Esophagus squamous epithelium (tissue), 5 donors: Measurements from ENCODE around the gene SDC4. TPM values are rescaled to one million over a fixed set of nuclear protein-coding genes. Genes with fewer than 3 reads are reported as not detected.

Source experiments
- DNase-seq: peaks from one replicate; lab custom pipeline; 2025; lab: John Stamatoyannopoulos, UW
- H3K27ac ChIP-seq, 4 donors: fragments of 200-600 bp; sonication (generic); one replicate each; pipeline ENCODE4 v1.5.1; 2016 to 2019; ENCODE audit warnings: mild to moderate bottlenecking in 1 of 4
- H3K27me3 ChIP-seq, 4 donors: fragments of 200-600 bp; sonication (generic); 1 replicate in 3 of 4; 2 replicates in 1 of 4; pipeline versions ENCODE4 v1.5.1 to v1.6.0; 2017 to 2021; ENCODE audit warnings: antibody characterized with exemption in 1 of 4
- H3K36me3 ChIP-seq, 3 donors: fragments of 200-600 bp; sonication (generic); one replicate each; pipeline ENCODE4 v1.5.1; 2016 to 2019
- H3K4me1 ChIP-seq, 3 donors: fragments of 200-600 bp; sonication (generic); one replicate each; pipeline ENCODE4 v1.5.1; 2017 to 2019
- H3K4me3 ChIP-seq, 4 donors: fragments of 200-600 bp; sonication (generic); 1 replicate in 3 of 4; 2 replicates in 1 of 4; pipeline ENCODE4 v1.5.1; 2016 to 2019; ENCODE audit warnings: mild to moderate bottlenecking in 2 of 4, moderate library complexity in 1 of 4
- H3K9me3 ChIP-seq, 3 donors: fragments of 200-600 bp; sonication (generic); one replicate each; pipeline ENCODE4 v1.5.1; 2016 to 2019
- CTCF ChIP-seq, 6 experiments: fragments of 450-650 bp in 4 of 6; fragments of 200-600 bp in 2 of 6; sonication (generic) in 2 of 6; IDR thresholded peaks; one replicate each; pipeline ENCODE4 v1.5.1; 2016 to 2019; ENCODE audit warnings: antibody characterized with exemption in 6 of 6, mild to moderate bottlenecking in 4 of 6, moderate library complexity in 4 of 6
- POLR2A ChIP-seq, 4 donors: fragments of 450-650 bp; IDR thresholded peaks; one replicate each; pipeline ENCODE4 v1.6.1; 2017; ENCODE audit warnings: antibody characterized with exemption in 4 of 4, mild to moderate bottlenecking in 4 of 4, moderate library complexity in 3 of 4
- WGBS, 2 donors: methylation state at CpG; one replicate each; pipeline ENCODE4 v1.1.5; 2018; 5-methylcytosine and 5-hydroxymethylcytosine counted together
- intact Hi-C: fragments of 100-400 bp; cut with DNase I; formaldehyde crosslinking; loops from one replicate; pipeline ENCODE4 v1.15.0; 2022
- total RNA-seq, 4 donors: library from RNA; depleted of rRNA; stranded (reverse); fragments of >200 nt; gene quantifications; one replicate each; pipeline ENCODE4 v1.1.0, GENCODE V29; 2016
- donor health status: DM: yes; HTN: yes; CAD: no.

Gene SDC4, protein sequence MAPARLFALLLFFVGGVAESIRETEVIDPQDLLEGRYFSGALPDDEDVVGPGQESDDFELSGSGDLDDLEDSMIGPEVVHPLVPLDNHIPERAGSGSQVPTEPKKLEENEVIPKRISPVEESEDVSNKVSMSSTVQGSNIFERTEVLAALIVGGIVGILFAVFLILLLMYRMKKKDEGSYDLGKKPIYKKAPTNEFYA
- total RNA-seq: 100 to 1,000 TPM in 3 of 4 donors, 10 to 100 TPM in 1; 88.1 to 174 (median 120) TPM

DNA sequence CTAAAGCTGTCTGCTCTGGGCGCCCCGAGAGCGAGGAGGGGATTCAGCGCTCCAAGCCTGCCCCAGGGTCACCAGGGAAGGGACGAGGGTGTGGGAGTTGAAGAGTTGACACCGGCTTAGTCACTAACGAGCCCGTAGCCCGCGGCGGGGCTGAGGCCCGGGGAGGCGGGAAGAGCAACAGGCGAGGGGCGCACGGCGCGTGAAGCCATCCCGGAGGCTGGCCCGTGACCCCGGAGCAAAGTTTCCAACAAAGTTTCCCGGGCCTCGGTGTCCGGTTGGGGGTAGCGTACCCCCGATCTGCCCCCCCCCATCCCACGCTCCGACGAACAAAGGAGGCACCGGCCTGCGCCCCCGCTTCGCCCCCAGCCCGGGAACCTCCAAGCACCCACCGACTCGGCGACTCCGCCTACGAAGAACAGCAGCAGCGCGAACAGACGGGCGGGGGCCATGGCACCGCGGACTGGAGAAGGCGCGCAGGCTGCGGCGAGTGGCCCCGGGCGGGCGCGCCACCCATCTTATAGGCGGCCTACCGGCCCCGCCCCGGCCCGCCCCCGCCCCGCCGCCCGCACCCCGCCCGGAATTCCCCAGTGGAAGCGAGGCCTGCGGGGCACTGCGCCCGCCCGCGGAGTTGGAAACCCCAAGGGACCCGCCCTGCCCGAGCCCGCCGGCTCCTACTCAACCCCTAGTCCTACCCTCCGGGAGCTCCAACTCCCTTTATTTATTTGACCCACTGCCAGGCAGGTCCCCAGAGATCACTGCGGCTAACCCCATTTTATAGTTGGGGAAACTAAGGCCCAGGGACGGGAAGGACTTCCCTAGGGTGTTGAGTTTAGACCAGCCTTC, at the start of gene SDC4:
TSS of gene SDC4 (minus strand) at position 489 of the 843 bp plus-strand sequence. CDS start at position 449, 40 bp downstream.
- 26% methylated on average over 8 of the region's 77 CpGs; no CpG with 5 or more reads in 1 of the 2 donors for WGBS, 2 donors

GRCh38 chr20:45395114-45395415, 46.8 kb upstream of the SDC4 start:
- no peak overlapping the region for H3K4me3 ChIP-seq
- 92 to 100% methylated on average over 3 to 5 of the region's 7 CpGs for WGBS, 2 donors
- no peaks in the 10 kb centered on the region for H3K4me1 ChIP-seq
- intact Hi-C loops: no loop called here
- no peak for DNase-seq
- peaks cover 0 to 8% (median 0%) of the 10 kb centered on the region in 3 donors for H3K36me3 ChIP-seq
- H3K27me3 ChIP-seq: no peaks in the 10 kb centered on the region
- TF ChIP-seq CTCF (IDR thresholded peaks at IDR 0.05): no peak
- TF ChIP-seq POLR2A (IDR thresholded peaks at IDR 0.05): no peak
- H3K9me3 ChIP-seq: peaks cover 0 to under 1% (median 0%) of the 10 kb centered on the region in 3 donors
- H3K27ac ChIP-seq: no peak overlapping the region

More for the DNA sequence above, at the start of gene SDC4:
- TF ChIP-seq CTCF (IDR thresholded peaks at IDR 0.05) (no peak), POLR2A (IDR thresholded peaks at IDR 0.05) (peak in 2 of 4 donors; percentile 93 to 94)
- Histone ChIP-seq H3K9me3 (no peaks in the 10 kb centered on the region), H3K4me3 (peak within 1 kb of the TSS; percentile 77 to 87 (median 80)), H3K4me1 (peaks cover 35 to 58% (median 39%) of the 10 kb centered on the region in 3 donors), H3K36me3 (no peaks in the 10 kb centered on the region), H3K27me3 (peaks cover 0 to 5% (median 0%) of the 10 kb centered on the region in 4 donors), H3K27ac (peak within 1 kb of the TSS; percentile 90 to 98 (median 94))
- DNase-seq: no peak
- intact Hi-C loops: no loop called here

GRCh38 chr20:45394221-45395113, 46.2 kb upstream of the SDC4 start:
- no peaks in the 10 kb centered on the region for H3K27me3 ChIP-seq
- no peak for DNase-seq
- H3K27ac ChIP-seq: no peak overlapping the region
- H3K4me3 ChIP-seq: no peak overlapping the region
- no peaks in the 10 kb centered on the region for H3K4me1 ChIP-seq
- TF ChIP-seq POLR2A (IDR thresholded peaks at IDR 0.05) (no peak), CTCF (IDR thresholded peaks at IDR 0.05) (no peak)
- no peaks in the 10 kb centered on the region for H3K9me3 ChIP-seq
- intact Hi-C loops: no loop called here
- peaks cover 0 to 8% (median 0%) of the 10 kb centered on the region in 3 donors for H3K36me3 ChIP-seq
- WGBS, 2 donors: 80 to 90% methylated on average over 9 to 11 of the region's 21 CpGs

DNA sequence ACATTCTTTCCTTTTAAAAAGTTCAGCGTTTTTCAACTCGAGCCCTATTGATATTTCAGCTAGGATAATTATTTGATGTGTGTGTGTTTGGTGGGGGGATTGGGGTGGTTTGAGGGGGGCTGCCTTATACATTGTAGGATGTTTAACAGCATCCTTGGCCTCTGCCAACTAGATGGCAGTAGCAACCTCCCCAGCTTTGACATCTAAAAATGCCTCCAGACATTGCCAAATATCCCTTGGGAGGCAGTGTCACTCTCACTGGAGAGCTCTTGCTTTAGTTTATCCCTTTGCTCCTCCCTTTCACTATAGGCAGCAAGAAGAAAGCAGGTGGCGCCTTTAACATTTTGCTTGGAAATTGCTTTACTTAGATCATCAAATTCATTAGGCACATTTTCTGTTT, 44.5 kb upstream of the SDC4 start:
- 80 to 94% methylated on average over 3 of the region's 3 CpGs for WGBS, 2 donors
- intact Hi-C loops: no loop called here
- H3K27me3 ChIP-seq: no peaks in the 10 kb centered on the region
- no peak overlapping the region for H3K4me3 ChIP-seq
- TF ChIP-seq CTCF (IDR thresholded peaks at IDR 0.05): no peak
- no peak for TF ChIP-seq POLR2A (IDR thresholded peaks at IDR 0.05)
- no peaks in the 10 kb centered on the region for H3K4me1 ChIP-seq
- no peak overlapping the region for H3K27ac ChIP-seq
- no peak for DNase-seq
- no peaks in the 10 kb centered on the region for H3K9me3 ChIP-seq
- H3K36me3 ChIP-seq: peaks cover 0 to 8% (median 0%) of the 10 kb centered on the region in 3 donors
